GM12878 (cell line): ENCODE results near the gene CARM1. TPM values are rescaled to one million over a fixed set of nuclear protein-coding genes. Genes with fewer than 3 reads are reported as not detected.

Experiments used
- BCL3 ChIP-seq: IDR thresholded peaks from 2 replicates; pipeline ENCODE4 v1.6.1; 2011; ENCODE audit warnings: borderline replicate concordance, low read depth, mild to moderate bottlenecking, moderate library complexity, low read length; ENCODE audit not compliant: insufficient read depth, poor library complexity, severe bottlenecking
- BHLHE40 ChIP-seq, 2 experiments: fragments of 450-650 bp in 1 of 2; IDR thresholded peaks; 2 replicates each; pipeline ENCODE4 v1.6.1; 2011 to 2017; ENCODE audit warnings: low read depth in 2 of 2, borderline replicate concordance in 1 of 2, improper control_type of control experiment in 1 of 2, low read length in 1 of 2, mild to moderate bottlenecking in 1 of 2
- CBFB ChIP-seq: IDR thresholded peaks from 2 replicates; pipeline ENCODE4 v1.6.1; 2016; ENCODE audit warnings: antibody characterized with exemption, low read depth
- DPF2 ChIP-seq: fragments of 450-650 bp; IDR thresholded peaks from 2 replicates; pipeline ENCODE4 v1.6.1; 2017; ENCODE audit warnings: mild to moderate bottlenecking
- E2F8 ChIP-seq: fragments of 450-650 bp; IDR thresholded peaks from 2 replicates; pipeline ENCODE4 v1.6.1; 2018; ENCODE audit warnings: mild to moderate bottlenecking, low read depth, moderate library complexity; ENCODE audit not compliant: partially characterized antibody
- EGR1 ChIP-seq, 2 experiments: IDR thresholded peaks; 1 replicate in 1 of 2; 2 replicates in 1 of 2; pipeline ENCODE4 v1.6.1; 2011 to 2012; ENCODE audit warnings: low read depth in 2 of 2, low read length in 2 of 2, borderline replicate concordance in 1 of 2, mild to moderate bottlenecking in 1 of 2, moderate library complexity in 1 of 2
- ESRRA ChIP-seq: IDR thresholded peaks from 2 replicates; pipeline ENCODE4 v1.6.1; 2012; ENCODE audit warnings: mild to moderate bottlenecking, low read length, improper control_type of control experiment
- MTA2 ChIP-seq: fragments of 450-650 bp; IDR thresholded peaks from 2 replicates; pipeline ENCODE4 v1.6.1; 2016; ENCODE audit warnings: low read depth, mild to moderate bottlenecking, moderate library complexity
- MYB ChIP-seq: fragments of 150-350 bp; IDR thresholded peaks from 2 replicates; pipeline ENCODE4 v1.6.1; 2014; ENCODE audit warnings: mild to moderate bottlenecking, low read depth, low read length, borderline replicate concordance
- NFXL1 ChIP-seq: fragments of 450-650 bp; IDR thresholded peaks from 2 replicates; pipeline ENCODE4 v1.6.1; 2017; ENCODE audit warnings: antibody characterized with exemption, mild to moderate bottlenecking, borderline replicate concordance
- PML ChIP-seq: IDR thresholded peaks from 2 replicates; pipeline ENCODE4 v1.6.1; 2012; ENCODE audit warnings: low read length, inconsistent platforms
- POLR2A ChIP-seq: IDR thresholded peaks from 2 replicates; pipeline ENCODE4 v1.6.1; 2011; ENCODE audit warnings: low read depth, mild to moderate bottlenecking, low read length
- RBBP5 ChIP-seq: fragments of 200-600 bp; sonication (generic); conservative IDR thresholded peaks from 2 replicates; pipeline ENCODE4 v1.6.1; 2016
- RCOR1 ChIP-seq: conservative IDR thresholded peaks from 2 replicates; pipeline ENCODE4 v1.6.1; 2012; ENCODE audit warnings: low read depth, low read length, improper control_type of control experiment
- RUNX3 ChIP-seq: IDR thresholded peaks from 2 replicates; pipeline ENCODE4 v1.6.1; 2012; ENCODE audit warnings: low read length, inconsistent platforms
- SIN3A ChIP-seq: IDR thresholded peaks from 2 replicates; pipeline ENCODE4 v1.6.1; 2012; ENCODE audit warnings: low read depth, low read length, improper control_type of control experiment
- SMC3 ChIP-seq: IDR thresholded peaks from 2 replicates; pipeline ENCODE4 v1.6.1; 2011; ENCODE audit warnings: low read length, improper control_type of control experiment, borderline replicate concordance
- SRF ChIP-seq, 2 experiments: IDR thresholded peaks; 2 replicates each; pipeline ENCODE4 v1.6.1; 2011; ENCODE audit warnings: low read depth in 2 of 2, low read length in 2 of 2, mild to moderate bottlenecking in 1 of 2, moderate library complexity in 1 of 2
- ZNF207 ChIP-seq: fragments of 450-650 bp; IDR thresholded peaks from 2 replicates; pipeline ENCODE4 v1.6.1; 2014; ENCODE audit warnings: antibody characterized with exemption, mild to moderate bottlenecking, borderline replicate concordance
- polyA plus RNA-seq, 11 experiments: library from polyadenylated mRNA; depleted of rRNA in 4 of 11; unstranded in 6 of 11; stranded (reverse) in 5 of 11; fragments of >200 nt; fragmentation: Nextera tagmentation in 4 of 11; fragmentation: Illumina TruSeq in 1 of 11; extraction: Ambion mirVana in 4 of 11; extraction: Trizol in 1 of 11; gene quantifications; 1 replicate in 1 of 11; 2 replicates in 10 of 11; pipeline versions ENCODE4 v1.2.1 to v1.2.3, GENCODE V29; 2011 to 2016; ENCODE audit warnings: inconsistent platforms in 2 of 11, missing spikeins in 2 of 11, low read depth in 1 of 11
- total RNA-seq, 4 experiments: library from RNA; depleted of rRNA in 3 of 4; stranded (reverse); fragments of >200 nt in 3 of 4; fragmentation: Illumina TruSeq in 1 of 4; extraction: Trizol in 1 of 4; gene quantifications; 2 replicates each; pipeline versions ENCODE4 v1.2.1 to v1.2.3, GENCODE V29; 2013 to 2021
- TF ChIP-seq, protein P1 (sequence below): fragments of 150-350 bp; IDR thresholded peaks from 2 replicates; pipeline ENCODE4 v1.6.1; 2016; ENCODE audit warnings: low read depth, low read length
- TF ChIP-seq, protein P2 (sequence below): fragments of 450-650 bp; IDR thresholded peaks from 2 replicates; pipeline ENCODE4 v1.6.1; 2017; ENCODE audit warnings: mild to moderate bottlenecking

Gene CARM1
- total and polyA plus RNA-seq, 10 of the 15 experiments (the other 5 are each of a cell fraction or from before 2014, with no cell fraction given): 0.45 to 116 (median 39.7) TPM

DNA sequence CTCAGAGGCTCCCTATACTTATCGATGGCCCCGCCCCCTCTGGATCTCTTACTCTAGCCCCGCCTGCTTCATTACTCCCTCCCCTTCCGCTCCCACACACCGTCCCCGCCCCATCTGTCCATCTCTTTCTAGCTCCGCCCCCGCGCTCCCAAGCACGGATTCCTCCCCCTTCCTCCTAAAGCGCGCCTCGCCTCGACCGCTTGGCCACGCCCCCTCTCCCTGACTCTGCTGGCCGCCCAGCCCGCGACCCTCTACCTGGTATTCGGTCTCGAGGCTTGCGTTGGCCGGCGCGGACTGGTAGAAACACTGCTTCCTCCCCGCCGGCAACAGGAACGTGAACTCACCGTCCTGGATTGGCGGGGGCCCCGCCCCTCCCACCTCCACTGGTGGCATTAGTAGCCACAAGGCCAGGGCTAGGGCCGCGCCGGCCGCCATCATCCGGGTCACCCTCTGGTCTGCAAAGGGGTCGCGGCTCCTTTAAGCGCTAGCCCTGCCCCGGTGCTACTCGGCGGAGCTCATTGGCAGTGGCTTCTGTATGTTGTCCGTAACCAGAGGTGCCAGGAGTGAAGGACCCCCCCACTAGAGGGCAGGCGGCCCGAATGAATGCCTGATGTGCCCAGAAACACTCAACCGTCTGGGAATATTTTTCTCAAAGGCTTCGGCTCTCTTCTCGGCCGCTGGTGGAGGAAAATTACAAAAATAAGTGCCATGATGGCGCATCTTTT, 35.4 kb upstream of the CARM1 start, which contains the start of gene TMED1 (continued):
- TF ChIP-seq, protein P1, sequence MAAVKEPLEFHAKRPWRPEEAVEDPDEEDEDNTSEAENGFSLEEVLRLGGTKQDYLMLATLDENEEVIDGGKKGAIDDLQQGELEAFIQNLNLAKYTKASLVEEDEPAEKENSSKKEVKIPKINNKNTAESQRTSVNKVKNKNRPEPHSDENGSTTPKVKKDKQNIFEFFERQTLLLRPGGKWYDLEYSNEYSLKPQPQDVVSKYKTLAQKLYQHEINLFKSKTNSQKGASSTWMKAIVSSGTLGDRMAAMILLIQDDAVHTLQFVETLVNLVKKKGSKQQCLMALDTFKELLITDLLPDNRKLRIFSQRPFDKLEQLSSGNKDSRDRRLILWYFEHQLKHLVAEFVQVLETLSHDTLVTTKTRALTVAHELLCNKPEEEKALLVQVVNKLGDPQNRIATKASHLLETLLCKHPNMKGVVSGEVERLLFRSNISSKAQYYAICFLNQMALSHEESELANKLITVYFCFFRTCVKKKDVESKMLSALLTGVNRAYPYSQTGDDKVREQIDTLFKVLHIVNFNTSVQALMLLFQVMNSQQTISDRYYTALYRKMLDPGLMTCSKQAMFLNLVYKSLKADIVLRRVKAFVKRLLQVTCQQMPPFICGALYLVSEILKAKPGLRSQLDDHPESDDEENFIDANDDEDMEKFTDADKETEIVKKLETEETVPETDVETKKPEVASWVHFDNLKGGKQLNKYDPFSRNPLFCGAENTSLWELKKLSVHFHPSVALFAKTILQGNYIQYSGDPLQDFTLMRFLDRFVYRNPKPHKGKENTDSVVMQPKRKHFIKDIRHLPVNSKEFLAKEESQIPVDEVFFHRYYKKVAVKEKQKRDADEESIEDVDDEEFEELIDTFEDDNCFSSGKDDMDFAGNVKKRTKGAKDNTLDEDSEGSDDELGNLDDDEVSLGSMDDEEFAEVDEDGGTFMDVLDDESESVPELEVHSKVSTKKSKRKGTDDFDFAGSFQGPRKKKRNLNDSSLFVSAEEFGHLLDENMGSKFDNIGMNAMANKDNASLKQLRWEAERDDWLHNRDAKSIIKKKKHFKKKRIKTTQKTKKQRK: no peak
- TF ChIP-seq SRF (IDR thresholded peaks at IDR 0.05; ENCODE audit: low read depth in 2 of 2, low read length in 2 of 2): no peak
- no peak for TF ChIP-seq RBBP5
- TF ChIP-seq MTA2: no peak
- peak; percentile 99 for TF ChIP-seq MYB
- no peak; the same call in 1 of the 2 replicates for TF ChIP-seq RUNX3
- peak; percentile 95 for TF ChIP-seq ZNF207
- TF ChIP-seq PML: peak; percentile 39; the same call in 1 of the 2 replicates
- TF ChIP-seq CBFB: peak; percentile 85; the same call in 1 of the 2 replicates
- peak; percentile 46 for TF ChIP-seq BCL3
- peak; percentile 48 for TF ChIP-seq E2F8
- peak in 1 of 2 experiments; percentile 8; a peak in 2 of 3 replicates for TF ChIP-seq EGR1 (IDR thresholded peaks at IDR 0.05; ENCODE audit: borderline replicate concordance in 1 of 2, low read depth in 2 of 2, low read length in 2 of 2)
- no peak for TF ChIP-seq SMC3
- no peak for TF ChIP-seq NFXL1
- TF ChIP-seq ESRRA: no peak
- TF ChIP-seq SIN3A: no peak
- peak; percentile 58 for TF ChIP-seq DPF2
- TF ChIP-seq POLR2A: peak; percentile 86
- no peak for TF ChIP-seq RCOR1
- TF ChIP-seq BHLHE40 (IDR thresholded peaks at IDR 0.05; ENCODE audit: borderline replicate concordance in 1 of 2, low read depth in 2 of 2, low read length in 1 of 2): peak in 1 of 2 experiments; percentile 52; a peak in 1 of 4 replicates
- TF ChIP-seq, protein P2, sequence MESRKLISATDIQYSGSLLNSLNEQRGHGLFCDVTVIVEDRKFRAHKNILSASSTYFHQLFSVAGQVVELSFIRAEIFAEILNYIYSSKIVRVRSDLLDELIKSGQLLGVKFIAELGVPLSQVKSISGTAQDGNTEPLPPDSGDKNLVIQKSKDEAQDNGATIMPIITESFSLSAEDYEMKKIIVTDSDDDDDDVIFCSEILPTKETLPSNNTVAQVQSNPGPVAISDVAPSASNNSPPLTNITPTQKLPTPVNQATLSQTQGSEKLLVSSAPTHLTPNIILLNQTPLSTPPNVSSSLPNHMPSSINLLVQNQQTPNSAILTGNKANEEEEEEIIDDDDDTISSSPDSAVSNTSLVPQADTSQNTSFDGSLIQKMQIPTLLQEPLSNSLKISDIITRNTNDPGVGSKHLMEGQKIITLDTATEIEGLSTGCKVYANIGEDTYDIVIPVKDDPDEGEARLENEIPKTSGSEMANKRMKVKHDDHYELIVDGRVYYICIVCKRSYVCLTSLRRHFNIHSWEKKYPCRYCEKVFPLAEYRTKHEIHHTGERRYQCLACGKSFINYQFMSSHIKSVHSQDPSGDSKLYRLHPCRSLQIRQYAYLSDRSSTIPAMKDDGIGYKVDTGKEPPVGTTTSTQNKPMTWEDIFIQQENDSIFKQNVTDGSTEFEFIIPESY: no peak
